Activated CD8-positive, alpha-beta T cell treated with anti-CD3 and anti-CD28 coated beads, Interleukin-2, amount 10 ng/mL, durations not matched to agents 7 days and 5 days (primary cell): ENCODE results near the gene ITGB1BP1. TPM values are rescaled to one million over a fixed set of nuclear protein-coding genes. Genes with fewer than 3 reads are reported as not detected.

ENCODE experiments used
- ATAC-seq: fragments of 150-1000 bp; cut with Tn5 transposase; one replicate; pipeline ENCODE4 v1.10.0; 2021; ENCODE audit warnings: moderate library complexity
- CTCF ChIA-PET: fragments of 350-600 bp; sonication (Branson Sonifier 250); formaldehyde crosslinking; loops from one replicate; lab custom pipeline; 2021; ENCODE audit warnings: antibody characterized with exemption; lab: Charles Lee
- POLR2A ChIA-PET: fragments of 350-600 bp; sonication (Branson Sonifier 250); formaldehyde crosslinking; loops from one replicate; lab custom pipeline; 2021; ENCODE audit warnings: antibody characterized with exemption; lab: Charles Lee
- DNase-seq: peaks from one replicate; pipeline ENCODE4 v3.0.0-alpha.2; 2020
- H3K27ac Mint-ChIP-seq: one replicate; pipeline ENCODE4 v1.8.0; 2021; ENCODE audit warnings: mild to moderate bottlenecking, mixed read lengths
- H3K27me3 Mint-ChIP-seq: one replicate; pipeline ENCODE4 v1.8.0; 2021; ENCODE audit warnings: low read depth, mixed read lengths
- H3K36me3 Mint-ChIP-seq: one replicate; pipeline ENCODE4 v1.8.0; 2021; ENCODE audit warnings: low read depth, mixed read lengths
- H3K4me1 Mint-ChIP-seq: one replicate; pipeline ENCODE4 v1.8.0; 2021; ENCODE audit warnings: low read depth, mixed read lengths
- H3K4me3 Mint-ChIP-seq: one replicate; pipeline ENCODE4 v1.8.0; 2021; ENCODE audit warnings: mild to moderate bottlenecking, mixed read lengths
- H3K9me3 Mint-ChIP-seq: one replicate; pipeline ENCODE4 v1.8.0; 2022; ENCODE audit warnings: mixed read lengths; ENCODE audit not compliant: insufficient read depth
- total RNA-seq, 2 experiments: library from RNA; stranded (reverse); gene quantifications; one replicate each; pipeline ENCODE4 v1.2.3, GENCODE V29; 2021

The ITGB1BP1 gene
- total RNA-seq, 2 experiments from 2014 or later, result 170 to 177 TPM

DNA sequence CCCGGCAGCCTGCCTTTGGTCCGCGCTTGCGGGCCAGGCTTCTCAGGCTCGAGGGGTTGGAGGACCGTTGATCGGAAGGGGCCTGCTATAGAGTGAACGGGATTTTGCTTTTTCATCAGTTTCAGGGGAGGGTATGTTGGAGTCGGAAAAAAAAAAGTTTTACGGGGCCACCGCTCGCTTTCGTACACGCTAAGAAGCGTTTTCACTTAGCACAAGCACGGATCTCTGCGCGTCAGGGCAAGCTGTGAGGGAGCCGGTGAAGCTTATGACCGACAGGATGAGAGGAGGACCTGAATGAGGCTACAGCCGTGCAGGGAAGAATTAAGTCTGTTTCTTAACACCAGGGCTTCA, 569 bp upstream of the ITGB1BP1 start:
- DNase-seq (peak; percentile 50), ATAC-seq (peak; percentile 13)
- POLR2A ChIA-PET, result interaction anchor here (0.7 to 4.9 kb wide), 8 partner anchors 8 to 839 kb away, joined by 3 to 20 read pairs (median 6); partner anchors contain the start of genes ADAM17, IAH1, RRM2 and YWHAQ
- peaks cover 32% of the 10 kb centered on the region for H3K4me1 Mint-ChIP-seq
- no peak overlapping the region for H3K4me3 Mint-ChIP-seq
- no peaks in the 10 kb centered on the region for H3K27me3 Mint-ChIP-seq
- H3K27ac Mint-ChIP-seq, result no peak overlapping the region
- peaks cover 25% of the 10 kb centered on the region for H3K36me3 Mint-ChIP-seq
- CTCF ChIA-PET, result interaction anchor here (0.9 kb wide), 1 partner anchor 47 kb away, joined by 4 read pairs; no protein-coding TSS in a partner anchor
- no peaks in the 10 kb centered on the region for H3K9me3 Mint-ChIP-seq

DNA sequence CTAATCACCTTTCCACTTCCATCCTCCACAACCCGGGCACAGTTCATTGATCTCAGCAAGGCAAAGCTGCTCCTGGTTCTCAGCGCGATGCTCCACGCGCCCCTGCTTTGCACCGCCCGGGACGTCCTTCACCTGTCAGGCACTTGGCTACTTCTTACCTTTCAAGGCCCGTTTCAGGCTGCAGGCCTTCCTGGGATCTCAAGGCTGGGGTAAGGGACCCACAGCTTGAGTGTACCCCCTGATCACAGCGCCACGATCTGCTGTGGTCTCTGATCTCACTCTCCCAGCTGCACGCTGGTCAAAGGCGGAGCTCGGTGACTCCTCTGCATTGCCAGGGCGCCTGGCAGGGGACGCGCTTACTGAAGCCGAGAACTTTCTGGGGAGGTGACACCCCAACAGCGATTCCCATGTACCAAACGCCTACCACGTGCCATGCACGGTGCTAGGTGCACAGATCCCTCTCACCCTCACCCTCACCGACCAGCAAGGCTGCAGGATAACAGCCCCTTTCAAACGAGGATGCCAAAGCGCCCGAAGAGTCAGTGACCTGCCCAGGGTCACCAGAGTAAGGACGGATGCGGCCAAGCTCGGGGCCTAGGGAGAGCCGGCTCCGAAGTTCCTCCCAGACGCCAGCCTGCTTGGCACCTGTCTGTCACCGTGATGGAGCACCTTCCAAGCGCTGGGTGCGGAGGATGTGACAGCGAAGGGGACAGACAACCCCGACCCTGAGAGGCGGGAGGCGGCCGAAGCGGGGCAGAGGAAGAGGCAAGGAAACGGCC, 818 bp downstream of the ITGB1BP1 start:
- Mint-ChIP-seq H3K4me3 (no peak overlapping the region), H3K4me1 (peaks cover 40% of the 10 kb centered on the region), H3K9me3 (no peaks in the 10 kb centered on the region), H3K36me3 (peaks cover 32% of the 10 kb centered on the region), H3K27ac (peak overlapping the region; percentile 91), H3K27me3 (no peaks in the 10 kb centered on the region)
- DNase-seq (peak; percentile 68), ATAC-seq (peak; percentile 48)
- ChIA-PET CTCF (interaction anchor here (0.9 kb wide), 1 partner anchor 377 kb away, joined by 3 read pairs; no protein-coding TSS in a partner anchor), POLR2A (interaction anchor here (0.6 to 4.9 kb wide), 5 partner anchors 12 to 700 kb away, joined by 4 to 20 read pairs (median 11); partner anchors contain the start of genes IAH1, RRM2 and YWHAQ)

DNA sequence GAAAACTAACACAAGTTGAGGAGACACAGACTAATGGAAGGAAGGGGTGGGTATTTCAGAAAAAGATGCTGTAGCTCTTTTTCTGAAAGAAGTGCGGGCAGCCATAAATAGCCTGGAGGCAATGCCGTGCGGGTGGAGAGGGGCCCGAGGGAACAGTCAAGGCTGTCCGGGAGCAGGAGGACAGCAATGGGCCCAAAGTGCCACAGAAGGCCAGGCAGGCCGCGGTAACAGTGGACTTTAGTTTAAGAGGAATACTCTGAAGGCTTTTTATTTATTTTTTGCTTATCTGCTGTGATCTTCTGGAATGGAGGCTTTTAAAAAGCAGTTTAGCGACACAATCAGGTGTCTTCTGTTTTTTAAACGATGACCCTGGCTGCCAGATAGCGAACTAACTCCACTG, 2.8 kb downstream of the ITGB1BP1 start:
- H3K4me3 Mint-ChIP-seq, result no peak overlapping the region
- ATAC-seq (no peak), DNase-seq (no peak)
- peaks cover 54% of the 10 kb centered on the region for H3K4me1 Mint-ChIP-seq
- H3K27ac Mint-ChIP-seq, result no peak overlapping the region
- H3K36me3 Mint-ChIP-seq, result peaks cover 47% of the 10 kb centered on the region
- ChIA-PET CTCF (no interaction called here), POLR2A (no interaction called here)
- no peaks in the 10 kb centered on the region for H3K9me3 Mint-ChIP-seq
- no peaks in the 10 kb centered on the region for H3K27me3 Mint-ChIP-seq

- ChIA-PET POLR2A (no interaction called here), CTCF (no interaction called here)
- Mint-ChIP-seq H3K4me1 (peaks cover 59% of the 10 kb centered on the region), H3K4me3 (no peak overlapping the region), H3K27me3 (no peaks in the 10 kb centered on the region), H3K36me3 (peaks cover 47% of the 10 kb centered on the region), H3K9me3 (no peaks in the 10 kb centered on the region), H3K27ac (no peak overlapping the region)
- no peak for DNase-seq
- no peak for ATAC-seq
These were observed 3.8 kb downstream of the ITGB1BP1 start for GRCh38 chr2:9419541-9419940.

GRCh38 chr2:9418746-9419145, 4.6 kb downstream of the ITGB1BP1 start:
- CTCF ChIA-PET, result no interaction called here
- Mint-ChIP-seq H3K36me3 (peaks cover 52% of the 10 kb centered on the region), H3K4me1 (peaks cover 63% of the 10 kb centered on the region), H3K4me3 (no peak overlapping the region), H3K27ac (no peak overlapping the region), H3K9me3 (no peaks in the 10 kb centered on the region), H3K27me3 (no peaks in the 10 kb centered on the region)
- DNase-seq, result no peak
- POLR2A ChIA-PET, result no interaction called here
- no peak for ATAC-seq

DNA sequence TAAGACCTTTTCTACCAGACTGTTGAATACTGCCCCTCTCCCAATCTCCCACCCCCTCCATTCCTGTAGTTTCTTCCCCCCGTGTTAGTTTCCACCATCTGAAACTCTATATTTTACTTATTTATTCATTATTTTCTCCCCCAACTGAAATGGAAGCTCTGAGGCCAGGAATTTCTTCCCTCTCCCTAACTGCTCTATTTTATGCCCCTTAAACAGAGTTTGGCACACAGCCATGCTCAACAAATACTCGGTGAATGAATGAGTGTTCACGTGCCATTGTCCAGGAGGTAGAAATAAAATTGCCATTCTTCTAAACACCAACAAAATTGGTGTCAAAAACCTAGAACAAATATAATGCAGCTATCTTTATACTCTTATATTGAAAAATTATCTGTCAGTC, 5.6 kb downstream of the ITGB1BP1 start:
- Mint-ChIP-seq H3K4me3 (no peak overlapping the region), H3K27ac (no peak overlapping the region), H3K36me3 (peaks cover 52% of the 10 kb centered on the region), H3K4me1 (peaks cover 63% of the 10 kb centered on the region), H3K9me3 (no peaks in the 10 kb centered on the region), H3K27me3 (no peaks in the 10 kb centered on the region)
- ATAC-seq (no peak), DNase-seq (no peak)
- ChIA-PET CTCF (no interaction called here), POLR2A (no interaction called here)

DNA sequence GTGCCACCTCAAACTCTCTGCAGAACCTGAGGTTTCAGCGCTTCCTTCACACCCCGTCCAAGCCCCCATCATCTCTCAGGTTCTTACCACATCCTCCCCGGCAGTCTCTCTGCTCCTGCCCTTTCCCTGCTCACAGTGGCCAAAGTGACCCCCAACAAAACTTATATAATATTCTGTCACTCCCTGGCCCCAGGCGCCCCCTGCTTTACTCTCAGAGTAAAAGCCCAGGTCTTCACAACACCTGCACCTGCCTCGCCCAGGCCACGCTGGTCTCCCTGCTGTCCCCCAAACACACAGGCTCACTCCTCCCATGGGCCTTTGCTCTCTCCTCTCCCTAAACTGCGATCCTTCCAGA, 6.4 kb downstream of the ITGB1BP1 start:
- DNase-seq (no peak), ATAC-seq (no peak)
- no peaks in the 10 kb centered on the region for H3K9me3 Mint-ChIP-seq
- POLR2A ChIA-PET, result no interaction called here
- H3K36me3 Mint-ChIP-seq, result peaks cover 51% of the 10 kb centered on the region
- H3K27me3 Mint-ChIP-seq, result no peaks in the 10 kb centered on the region
- H3K4me1 Mint-ChIP-seq, result peaks cover 56% of the 10 kb centered on the region
- CTCF ChIA-PET, result no interaction called here
- H3K4me3 Mint-ChIP-seq, result no peak overlapping the region
- H3K27ac Mint-ChIP-seq, result peak overlapping the region; percentile 31

- Mint-ChIP-seq H3K27me3 (no peaks in the 10 kb centered on the region), H3K4me1 (peaks cover 52% of the 10 kb centered on the region), H3K4me3 (no peak overlapping the region), H3K9me3 (no peaks in the 10 kb centered on the region), H3K36me3 (peaks cover 49% of the 10 kb centered on the region), H3K27ac (peak overlapping the region; percentile 31)
- DNase-seq (no peak), ATAC-seq (no peak)
- ChIA-PET CTCF (no interaction called here), POLR2A (no interaction called here)
These were observed 6.9 kb downstream of the ITGB1BP1 start for GRCh38 chr2:9416267-9416961.

DNA sequence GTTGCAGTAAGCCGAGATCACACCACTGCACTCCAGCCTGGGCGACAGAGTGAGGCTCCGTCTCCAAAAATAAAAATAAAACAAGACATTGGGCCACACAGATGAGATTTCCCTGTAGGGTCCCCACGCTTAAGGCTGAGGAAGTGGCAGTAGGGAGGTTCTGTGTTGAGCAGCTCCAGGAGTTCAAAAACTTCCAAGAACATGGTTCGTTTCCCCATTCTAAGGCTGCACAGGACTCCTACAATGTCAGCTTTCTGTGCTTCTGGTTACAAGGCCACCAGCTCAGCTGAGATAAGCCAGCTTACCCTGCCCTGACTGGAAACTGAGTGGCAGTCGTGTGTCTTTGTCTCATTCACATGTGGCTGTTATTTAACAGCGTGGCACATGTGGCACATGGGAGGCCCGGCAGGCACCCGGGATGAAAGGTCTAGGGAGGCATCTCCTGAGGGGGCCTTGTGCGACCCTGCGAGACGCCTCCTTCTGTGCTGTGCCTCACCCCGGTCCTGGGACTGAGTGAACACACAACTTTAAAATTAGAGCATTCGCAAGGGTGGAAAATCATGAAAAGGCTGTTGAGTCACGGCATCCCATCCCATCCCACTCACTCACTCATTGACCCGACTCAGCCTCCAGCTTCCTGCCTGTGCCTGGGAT, 7.7 kb downstream of the ITGB1BP1 start:
- ChIA-PET CTCF (no interaction called here), POLR2A (no interaction called here)
- ATAC-seq (no peak), DNase-seq (no peak)
- Mint-ChIP-seq H3K27me3 (no peaks in the 10 kb centered on the region), H3K36me3 (peaks cover 56% of the 10 kb centered on the region), H3K4me3 (no peak overlapping the region), H3K4me1 (peaks cover 48% of the 10 kb centered on the region), H3K9me3 (no peaks in the 10 kb centered on the region), H3K27ac (no peak overlapping the region)

DNA sequence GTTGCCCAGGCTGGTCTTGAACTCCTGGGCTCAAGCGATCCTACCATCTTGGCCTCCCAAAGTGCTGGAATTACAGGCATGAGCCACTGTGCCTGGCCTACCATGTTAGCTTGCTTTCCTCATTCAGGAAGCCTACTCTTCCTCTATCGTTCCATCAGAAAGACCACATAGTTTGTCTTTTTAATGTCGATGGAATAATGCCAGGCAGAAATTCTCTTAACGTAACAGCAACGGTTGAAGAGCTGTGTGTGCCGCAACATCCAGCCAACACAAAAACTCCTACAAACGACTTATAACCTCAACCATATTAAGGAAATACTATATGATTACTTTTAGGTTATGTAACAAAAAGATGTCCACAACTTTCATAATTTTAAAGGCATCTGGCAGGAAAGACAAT, 10.5 kb downstream of the ITGB1BP1 start:
- Mint-ChIP-seq H3K4me3 (no peak overlapping the region), H3K27ac (no peak overlapping the region), H3K9me3 (no peaks in the 10 kb centered on the region), H3K4me1 (peaks cover 30% of the 10 kb centered on the region), H3K36me3 (peaks cover 58% of the 10 kb centered on the region), H3K27me3 (no peaks in the 10 kb centered on the region)
- CTCF ChIA-PET, result no interaction called here
- DNase-seq (no peak), ATAC-seq (no peak)
- POLR2A ChIA-PET, result no interaction called here

DNA sequence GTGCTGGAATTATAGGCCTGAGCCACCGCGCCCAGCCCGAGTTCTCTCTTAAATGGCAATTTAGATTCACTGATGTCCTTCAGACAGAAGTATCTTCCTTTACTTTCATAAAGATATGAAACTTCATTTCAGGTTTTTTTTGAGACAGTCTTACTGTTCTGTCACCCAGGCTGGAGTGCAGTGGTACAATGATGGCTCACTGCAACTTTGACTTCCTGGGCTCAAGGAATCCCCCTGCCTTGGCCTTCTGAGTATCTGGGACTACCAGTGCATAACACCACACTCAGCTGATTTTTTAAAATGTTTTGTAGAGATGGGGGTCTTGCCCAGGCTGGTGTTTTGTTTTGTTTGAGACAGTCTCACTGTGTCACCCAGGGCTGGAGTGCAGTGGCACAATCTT, 13.2 kb downstream of the ITGB1BP1 start:
- Mint-ChIP-seq H3K27me3 (no peaks in the 10 kb centered on the region), H3K9me3 (no peaks in the 10 kb centered on the region), H3K4me1 (peaks cover 13% of the 10 kb centered on the region), H3K27ac (no peak overlapping the region), H3K36me3 (peaks cover 54% of the 10 kb centered on the region), H3K4me3 (no peak overlapping the region)
- ChIA-PET CTCF (no interaction called here), POLR2A (no interaction called here)
- DNase-seq, result no peak
- ATAC-seq, result no peak
